Measurements from ENCODE around the gene CYFIP1. TPM values are rescaled to one million over a fixed set of nuclear protein-coding genes. Genes with fewer than 3 reads are reported as not detected.

The CYFIP1 gene
- 70.5 to 86.0 TPM (median 82.3 TPM) in 5 replicates for total RNA-seq (2022; extraction: Qiagen RNA extraction)

GRCh38 chr15:22980189-22981050 lies at the start of gene CYFIP1:
Gene CYFIP1 (minus strand): TSS chr15:22980368. CDS start chr15:22947285, 33,083 bp downstream.

DNA sequence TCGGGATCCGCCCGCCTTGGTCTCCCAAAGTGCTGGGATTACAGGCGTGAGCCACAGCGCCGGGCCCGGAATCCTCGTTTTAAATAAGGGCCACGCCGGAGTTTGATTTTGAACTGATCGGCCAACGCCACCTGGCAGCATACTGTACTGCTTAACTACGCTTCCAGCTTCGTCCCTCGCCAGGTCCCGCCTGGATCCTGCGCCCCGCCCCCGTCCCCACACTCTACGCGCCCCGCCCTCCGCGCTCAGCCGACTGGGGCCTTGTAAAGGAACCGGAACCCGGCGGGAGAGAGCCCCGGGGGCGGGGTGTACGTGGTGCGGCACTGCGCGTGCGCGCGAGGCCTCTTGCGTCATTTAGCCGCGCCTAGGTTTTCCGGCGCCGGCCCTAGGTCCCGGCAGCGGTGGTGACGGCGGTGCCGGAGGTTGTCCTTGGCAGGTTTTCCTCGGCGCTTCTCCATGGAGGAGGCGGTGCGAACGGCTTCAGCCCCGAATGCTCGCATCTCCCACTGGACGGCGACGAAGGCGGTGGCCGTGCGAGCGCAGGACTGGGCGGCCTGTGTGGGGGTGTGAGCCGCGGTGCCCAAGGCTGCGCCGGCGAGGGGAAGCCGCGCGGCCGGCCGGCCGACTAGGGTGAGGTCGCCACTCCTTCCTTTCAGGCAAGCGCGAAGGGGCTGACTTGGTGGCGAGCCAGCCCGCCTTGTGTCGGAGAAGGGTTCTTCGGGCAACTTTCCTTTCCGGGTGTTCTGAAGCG lies 141.7 kb downstream of the CYFIP1 start, which contains the start of gene NIPA2:
NIPA2 (plus strand) TSS at position 375 of the 751 bp plus-strand sequence. CDS start 13,066 bp downstream, outside the sequence.

Other genes starting within 250 kb of the CYFIP1 start
- gene NIPA1, start 193.7 kb downstream of the CYFIP1 start, total RNA-seq (2022; extraction: Qiagen RNA extraction): 20.7 to 26.2 TPM (median 23.8 TPM) in 5 replicates
- gene NIPA2, start 141.7 kb downstream of the CYFIP1 start, total RNA-seq (2022; extraction: Qiagen RNA extraction): 101 to 112 TPM (median 105 TPM) in 5 replicates
- gene TUBGCP5, start 59.2 kb upstream of the CYFIP1 start, total RNA-seq (2022; extraction: Qiagen RNA extraction): 21.4 to 33.6 TPM (median 25.1 TPM) in 5 replicates
- not detected in 5 replicates for gene GOLGA6L1, start 156.5 kb upstream of the CYFIP1 start, total RNA-seq (2022; extraction: Qiagen RNA extraction)